CD14-positive monocyte (primary cell): ENCODE data around the gene HK1. TPM values are rescaled to one million over a fixed set of nuclear protein-coding genes. Genes with fewer than 3 reads are reported as not detected.

Experiments used
- DNase-seq, 3 donors: peaks; one replicate each; pipeline ENCODE4 v3.0.0-alpha.2; 2011 to 2022
- H2AFZ ChIP-seq: 2 replicates; pipeline ENCODE4 v1.6.0; 2012; ENCODE audit warnings: mild to moderate bottlenecking, low read depth, low read length, inconsistent platforms; ENCODE audit not compliant: insufficient read depth, poor library complexity, severe bottlenecking
- H3K27ac ChIP-seq, 2 donors: 1 replicate in 1 of 2; 2 replicates in 1 of 2; pipeline ENCODE4 v1.5.1; 2012 to 2013; ENCODE audit warnings: low read length in 2 of 2, control low read depth in 1 of 2, inconsistent platforms in 1 of 2, low read depth in 1 of 2, mild to moderate bottlenecking in 1 of 2
- H3K27me3 ChIP-seq, 2 donors: one replicate each; pipeline versions ENCODE4 v1.6.0 to v1.6.1; 2011 to 2013; ENCODE audit warnings: low read length in 2 of 2; ENCODE audit not compliant: control insufficient read depth in 2 of 2, insufficient read depth in 2 of 2
- H3K36me3 ChIP-seq, 2 donors: replicated peaks in 1 of 2; 1 replicate in 1 of 2; 2 replicates in 1 of 2; pipeline versions ENCODE4 v1.5.1 to v1.6.1; 2012 to 2013; ENCODE audit warnings: low read length in 2 of 2, control low read depth in 1 of 2, inconsistent platforms in 1 of 2, mild to moderate bottlenecking in 1 of 2; ENCODE audit not compliant: insufficient read depth in 2 of 2, control insufficient read depth in 1 of 2
- H3K4me1 ChIP-seq, 2 donors: 1 replicate in 1 of 2; 2 replicates in 1 of 2; pipeline versions ENCODE4 v1.5.1 to v1.6.1; 2012 to 2013; ENCODE audit warnings: low read length in 2 of 2, control low read depth in 1 of 2, inconsistent platforms in 1 of 2, mild to moderate bottlenecking in 1 of 2, moderate library complexity in 1 of 2; ENCODE audit not compliant: insufficient read depth in 2 of 2, control insufficient read depth in 1 of 2
- H3K4me2 ChIP-seq: replicated peaks from 2 replicates; pipeline ENCODE3; 2012; ENCODE audit warnings: low read length, moderate library complexity, mild to moderate bottlenecking; ENCODE audit not compliant: poor library complexity, severe bottlenecking; ENCODE audit errors: extremely low read depth
- H3K4me3 ChIP-seq, 3 experiments: fragments of 200-600 bp in 1 of 3; sonication (generic) in 1 of 3; replicated peaks in 1 of 3; 1 replicate in 2 of 3; 2 replicates in 1 of 3; pipeline ENCODE4 v1.5.1; 2011 to 2013; ENCODE audit warnings: low read length in 3 of 3, mild to moderate bottlenecking in 3 of 3, control low read depth in 2 of 3, low read depth in 2 of 3, inconsistent platforms in 1 of 3, moderate library complexity in 1 of 3
- H3K79me2 ChIP-seq: 2 replicates; pipeline ENCODE4 v1.6.0; 2012; ENCODE audit warnings: mild to moderate bottlenecking, control low read depth, inconsistent platforms, low read length, moderate library complexity; ENCODE audit not compliant: insufficient read depth
- H3K9ac ChIP-seq: 2 replicates; pipeline ENCODE4 v1.6.0; 2017; ENCODE audit warnings: low read length, mild to moderate bottlenecking; ENCODE audit not compliant: insufficient read depth, poor library complexity, severe bottlenecking
- H3K9me3 ChIP-seq, 2 donors: replicated peaks in 1 of 2; 1 replicate in 1 of 2; 2 replicates in 1 of 2; pipeline versions ENCODE4 v1.5.1 to v1.6.1; 2012 to 2013; ENCODE audit warnings: low read length in 2 of 2, control low read depth in 1 of 2; ENCODE audit not compliant: control insufficient read depth in 1 of 2, insufficient read depth in 1 of 2
- H4K20me1 ChIP-seq: 2 replicates; pipeline ENCODE4 v1.6.0; 2012; ENCODE audit warnings: mild to moderate bottlenecking, low read length, control low read depth, moderate library complexity; ENCODE audit not compliant: insufficient read depth
- H3K27ac Mint-ChIP-seq, 7 donors: one replicate each; pipeline ENCODE4 v1.8.0; 2020; ENCODE audit warnings: mild to moderate bottlenecking in 7 of 7, mixed read lengths in 7 of 7, moderate library complexity in 6 of 7, inconsistent platforms in 2 of 7
- H3K27me3 Mint-ChIP-seq, 3 donors: one replicate each; pipeline ENCODE4 v1.8.0; 2021 to 2022; ENCODE audit warnings: low read depth in 3 of 3, mild to moderate bottlenecking in 3 of 3, mixed read lengths in 3 of 3, moderate library complexity in 3 of 3, inconsistent platforms in 1 of 3
- H3K36me3 Mint-ChIP-seq, 2 donors: one replicate each; pipeline ENCODE4 v1.8.0; 2020; ENCODE audit warnings: mixed read lengths in 2 of 2, inconsistent platforms in 1 of 2, mild to moderate bottlenecking in 1 of 2
- H3K4me1 Mint-ChIP-seq: one replicate; pipeline ENCODE4 v1.8.0; 2020; ENCODE audit warnings: mild to moderate bottlenecking, mixed read lengths
- H3K4me3 Mint-ChIP-seq, 2 donors: one replicate each; pipeline ENCODE4 v1.8.0; 2020; ENCODE audit warnings: mild to moderate bottlenecking in 2 of 2, mixed read lengths in 2 of 2, moderate library complexity in 1 of 2
- H3K9me3 Mint-ChIP-seq, 7 donors: one replicate each; pipeline ENCODE4 v1.8.0; 2020 to 2022; ENCODE audit warnings: mixed read lengths in 7 of 7, mild to moderate bottlenecking in 6 of 7, moderate library complexity in 6 of 7, inconsistent platforms in 2 of 7
- CTCF ChIP-seq: fragments of 200-600 bp; IDR thresholded peaks from one replicate; pipeline ENCODE4 v1.8.0; 2022; ENCODE audit warnings: antibody characterized with exemption, mild to moderate bottlenecking
- WGBS: methylation state at CpG from one replicate; pipeline ENCODE4 v1.1.5; 2013; ENCODE audit warnings: missing lambda C conversion rate; ENCODE audit not compliant: insufficient coverage; 5-methylcytosine and 5-hydroxymethylcytosine counted together
- intact Hi-C, 2 donors: fragments of 100-400 bp; cut with micrococcal nuclease; formaldehyde crosslinking; loops; one replicate each; pipeline versions ENCODE4 v1.15.0 to v1.15.1; 2023
- polyA plus RNA-seq, 3 donors: library from polyadenylated mRNA; depleted of rRNA in 1 of 3; unstranded in 2 of 3; stranded (reverse) in 1 of 3; fragments of 300-500 nt in 2 of 3; fragments of >200 nt in 1 of 3; fragmentation: Illumina TruSeq in 2 of 3; gene quantifications; 1 replicate in 2 of 3; 2 replicates in 1 of 3; pipeline ENCODE4 v1.2.3, GENCODE V29; 2012 to 2021

HK1 gene
- polyA plus RNA-seq, 3 donors = 57.9 to 146 (median 125) TPM

- no peak overlapping the region for H3K4me3 ChIP-seq
Measured at GRCh38 chr10:69352569-69353264, 74.4 kb downstream of the HK1 start.

More at GRCh38 chr10:69352569-69353264, 74.4 kb downstream of the HK1 start:
- peaks cover 3 to 17% of the 10 kb centered on the region in 2 donors for H3K36me3 ChIP-seq
- peak overlapping the region in 5 of 7 donors; percentile 7 to 59 (median 28) for H3K27ac Mint-ChIP-seq
- no peak overlapping the region for H3K4me3 Mint-ChIP-seq
- H3K27me3 Mint-ChIP-seq = peaks cover 0 to 4% (median 0%) of the 10 kb centered on the region in 3 donors
- peaks cover 34 to 47% of the 10 kb centered on the region in 2 donors for H3K4me1 ChIP-seq
- peaks cover 91% of the 10 kb centered on the region for H3K79me2 ChIP-seq
- H3K27me3 ChIP-seq = no peaks in the 10 kb centered on the region
- intact Hi-C loops = no loop called here
- WGBS = 100% methylated on average over 2 of the region's 4 CpGs
- H4K20me1 ChIP-seq = peaks cover 8% of the 10 kb centered on the region
- TF ChIP-seq CTCF = no peak
- H3K9me3 ChIP-seq = peaks cover 8 to 15% of the 10 kb centered on the region in 2 donors
- DNase-seq = no peak
- peak overlapping the region in 1 of 2 donors; percentile 56 for H3K27ac ChIP-seq
- H3K4me2 ChIP-seq = no peak overlapping the region
- H3K4me1 Mint-ChIP-seq = peaks cover 45% of the 10 kb centered on the region
- H3K9me3 Mint-ChIP-seq = peaks cover 6 to 15% (median 8%) of the 10 kb centered on the region in 7 donors
- H2AFZ ChIP-seq = no peak overlapping the region
- H3K36me3 Mint-ChIP-seq = peaks cover 27 to 46% of the 10 kb centered on the region in 2 donors
- H3K9ac ChIP-seq = no peak overlapping the region
